HG02623 (cell line): ENCODE measurements around the gene FBN1.

Experiments
- ATAC-seq: cut with Tn5 transposase; IDR thresholded peaks from one replicate; pipeline ENCODE4 v1.9.1; 2021; ENCODE audit warnings: moderate library complexity; ENCODE audit not compliant: unreplicated experiment

FBN1 gene

GRCh38 chr15:48527517-48527916, 118.0 kb downstream of the FBN1 start:
- no peak for ATAC-seq

- no peak for ATAC-seq
Measured at GRCh38 chr15:48522911-48523310, 122.6 kb downstream of the FBN1 start.

GRCh38 chr15:48522123-48522522, 123.4 kb downstream of the FBN1 start:
- no peak for ATAC-seq

- ATAC-seq, result no peak
Measured at GRCh38 chr15:48520376-48521155, 124.9 kb downstream of the FBN1 start.

GRCh38 chr15:48516121-48516520, 129.4 kb downstream of the FBN1 start:
- no peak for ATAC-seq

- no peak for ATAC-seq
Measured at GRCh38 chr15:48515500-48515899, 130.0 kb downstream of the FBN1 start.

GRCh38 chr15:48514103-48514816, 131.2 kb downstream of the FBN1 start:
- no peak for ATAC-seq

GRCh38 chr15:48510976-48511375, 134.5 kb downstream of the FBN1 start:
- no peak for ATAC-seq

- ATAC-seq, result peak; percentile 77
Measured at GRCh38 chr15:48507416-48508065, 138.0 kb downstream of the FBN1 start.

- no peak for ATAC-seq
Measured at GRCh38 chr15:48505067-48505466, 140.4 kb downstream of the FBN1 start.

GRCh38 chr15:48501208-48501607, 144.3 kb downstream of the FBN1 start:
- no peak for ATAC-seq

GRCh38 chr15:48500595-48500994, 144.9 kb downstream of the FBN1 start:
- ATAC-seq, result no peak

GRCh38 chr15:48499978-48500377, 145.5 kb downstream of the FBN1 start:
- ATAC-seq, result no peak

GRCh38 chr15:48498828-48499227, 146.7 kb downstream of the FBN1 start:
- no peak for ATAC-seq

- ATAC-seq, result no peak
Measured at GRCh38 chr15:48494631-48495030, 150.9 kb downstream of the FBN1 start.

- no peak for ATAC-seq
Measured at GRCh38 chr15:48493763-48494225, 151.7 kb downstream of the FBN1 start.

- no peak for ATAC-seq
Measured at GRCh38 chr15:48493084-48493762, 152.3 kb downstream of the FBN1 start.

- no peak for ATAC-seq
Measured at GRCh38 chr15:48486228-48486627, 159.3 kb downstream of the FBN1 start.

- ATAC-seq, result no peak
Measured at GRCh38 chr15:48481802-48482201, 163.7 kb downstream of the FBN1 start.

- no peak for ATAC-seq
Measured at GRCh38 chr15:48479751-48480150, 165.8 kb downstream of the FBN1 start.

- ATAC-seq, result no peak
Measured at GRCh38 chr15:48478581-48478980, 166.9 kb downstream of the FBN1 start.
